Activated T-helper 2 cell treated with anti-CD3 and anti-CD28 coated beads, Interferon-gamma antibody, Interleukin-2, Interleukin-4, amounts not matched to agents 10 μg/mL and 5 μg/mL and 100 μg/mL, durations not matched to agents 14 hours and 24 hours and 36 hours (primary cell): Measurements from ENCODE around the gene VAPA. TPM values are rescaled to one million over a fixed set of nuclear protein-coding genes. Genes with fewer than 3 reads are reported as not detected.
A peak's percentile ranks its signal among the peaks of the same experiment; 100 is the strongest.
"Not testable (repeated sequence)": the region's sequence is repeated elsewhere in the genome, so short reads cannot be mapped to it uniquely, and the experiment has no call there.

Source experiments
- DNase-seq: peaks from one replicate; pipeline ENCODE4 v3.0.0; 2021; ENCODE audit warnings: low spot score
- H3K27ac Mint-ChIP-seq: one replicate; pipeline ENCODE4 v1.8.0; 2021; ENCODE audit warnings: mixed read lengths
- H3K27me3 Mint-ChIP-seq: one replicate; pipeline ENCODE4 v1.8.0; 2021; ENCODE audit warnings: low read depth, mixed read lengths
- H3K36me3 Mint-ChIP-seq: one replicate; pipeline ENCODE4 v1.8.0; 2021; ENCODE audit warnings: low read depth, mixed read lengths
- H3K4me1 Mint-ChIP-seq: one replicate; pipeline ENCODE4 v1.8.0; 2021; ENCODE audit warnings: low read depth, mixed read lengths
- H3K4me3 Mint-ChIP-seq: one replicate; pipeline ENCODE4 v1.8.0; 2021; ENCODE audit warnings: low read depth, mild to moderate bottlenecking, moderate library complexity, mixed read lengths
- H3K9me3 Mint-ChIP-seq: one replicate; pipeline ENCODE4 v1.8.0; 2021; ENCODE audit warnings: mixed read lengths
- intact Hi-C: fragments of 100-400 bp; cut with micrococcal nuclease; formaldehyde crosslinking; loops from one replicate; pipeline ENCODE4 v1.15.1; 2023
- total RNA-seq: library from RNA; stranded (reverse); gene quantifications from 2 replicates; pipeline ENCODE4 v1.2.3, GENCODE V29; 2022

VAPA gene
- total RNA-seq, 1 donor from 2014 or later, result 223 TPM

DNA sequence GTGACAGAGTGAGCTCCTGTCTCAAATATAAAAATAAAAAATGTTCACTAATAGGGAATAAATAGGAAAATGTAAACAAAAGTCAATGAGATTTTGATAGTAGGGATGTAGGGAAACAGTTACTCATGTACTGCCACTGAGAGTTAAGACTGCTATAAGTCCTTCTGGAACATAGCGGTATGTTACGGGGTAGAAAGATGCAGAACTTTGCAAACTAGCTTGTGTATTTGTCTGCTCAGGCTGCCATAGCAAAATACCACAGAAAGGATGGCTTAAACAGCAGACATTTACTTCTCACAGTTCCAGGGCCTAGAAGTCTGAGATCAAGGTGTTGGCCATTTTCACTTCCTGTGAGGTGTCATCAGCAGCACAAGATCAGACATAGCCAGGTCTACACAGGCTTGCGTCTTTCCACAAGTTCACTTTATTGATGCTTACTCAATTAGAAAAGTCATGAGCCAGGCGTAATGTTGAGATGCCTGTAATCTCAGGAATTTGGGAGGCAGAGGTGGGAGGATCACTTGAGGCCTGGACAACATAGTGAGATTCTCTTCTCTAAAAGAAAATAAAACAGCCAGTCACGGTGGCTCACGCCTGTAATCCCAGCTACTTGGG is 19.3 kb upstream of the VAPA start:
- Mint-ChIP-seq H3K4me3 (no peak overlapping the region), H3K27ac (no peak overlapping the region)

GRCh38 chr18:9897129-9897528 is 16.7 kb upstream of the VAPA start:
- no peaks in the 10 kb centered on the region for H3K27me3 Mint-ChIP-seq
- H3K9me3 Mint-ChIP-seq, result no peaks in the 10 kb centered on the region
- no peaks in the 10 kb centered on the region for H3K36me3 Mint-ChIP-seq
- DNase-seq, result no peak
- peaks cover 32% of the 10 kb centered on the region for H3K4me1 Mint-ChIP-seq
- no peak overlapping the region for H3K27ac Mint-ChIP-seq
- intact Hi-C loops, result loop anchor here (5.0 kb wide), 1 partner anchor 35 kb away; no protein-coding TSS in a partner anchor
- no peak overlapping the region for H3K4me3 Mint-ChIP-seq

More for the DNA sequence above, 19.3 kb upstream of the VAPA start:
- no peaks in the 10 kb centered on the region for H3K36me3 Mint-ChIP-seq
- H3K9me3 Mint-ChIP-seq, result no peaks in the 10 kb centered on the region
- H3K27me3 Mint-ChIP-seq, result no peaks in the 10 kb centered on the region
- no peak for DNase-seq
- intact Hi-C loops, result loop anchor here (5.0 kb wide), 1 partner anchor 32 kb away; no protein-coding TSS in a partner anchor
- peaks cover 28% of the 10 kb centered on the region for H3K4me1 Mint-ChIP-seq

DNA sequence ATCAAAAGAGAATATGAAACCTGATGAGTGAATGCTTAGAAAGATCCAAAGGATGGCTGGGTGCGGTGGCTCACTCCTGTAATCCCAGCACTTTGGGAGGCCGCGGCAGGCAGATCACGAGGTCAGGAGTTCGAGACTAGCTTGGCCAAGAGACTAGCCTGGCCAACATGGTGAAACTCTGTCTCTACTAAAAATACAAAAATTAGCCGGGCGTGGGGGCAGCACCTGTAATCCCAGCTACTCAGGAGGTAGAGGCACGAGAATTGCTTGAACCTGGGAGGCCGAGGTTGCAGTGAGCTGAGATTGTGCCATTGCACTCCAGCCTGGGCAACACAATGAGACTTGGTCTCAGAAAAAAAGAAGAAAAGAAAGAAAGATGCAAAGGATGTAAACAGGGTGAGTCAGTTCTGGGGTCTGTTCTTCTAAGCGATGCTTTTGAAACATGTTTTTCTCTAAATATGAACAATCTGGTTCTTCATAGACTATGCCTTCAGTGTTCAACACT is 16.0 kb upstream of the VAPA start:
- H3K4me1 Mint-ChIP-seq, result peaks cover 32% of the 10 kb centered on the region
- not testable (repeated sequence) for H3K27me3 Mint-ChIP-seq, H3K4me3 Mint-ChIP-seq, H3K27ac Mint-ChIP-seq, DNase-seq, H3K36me3 Mint-ChIP-seq, H3K9me3 Mint-ChIP-seq
- intact Hi-C loops, result loop anchor here (5.0 kb wide), 1 partner anchor 36 kb away; no protein-coding TSS in a partner anchor

DNA sequence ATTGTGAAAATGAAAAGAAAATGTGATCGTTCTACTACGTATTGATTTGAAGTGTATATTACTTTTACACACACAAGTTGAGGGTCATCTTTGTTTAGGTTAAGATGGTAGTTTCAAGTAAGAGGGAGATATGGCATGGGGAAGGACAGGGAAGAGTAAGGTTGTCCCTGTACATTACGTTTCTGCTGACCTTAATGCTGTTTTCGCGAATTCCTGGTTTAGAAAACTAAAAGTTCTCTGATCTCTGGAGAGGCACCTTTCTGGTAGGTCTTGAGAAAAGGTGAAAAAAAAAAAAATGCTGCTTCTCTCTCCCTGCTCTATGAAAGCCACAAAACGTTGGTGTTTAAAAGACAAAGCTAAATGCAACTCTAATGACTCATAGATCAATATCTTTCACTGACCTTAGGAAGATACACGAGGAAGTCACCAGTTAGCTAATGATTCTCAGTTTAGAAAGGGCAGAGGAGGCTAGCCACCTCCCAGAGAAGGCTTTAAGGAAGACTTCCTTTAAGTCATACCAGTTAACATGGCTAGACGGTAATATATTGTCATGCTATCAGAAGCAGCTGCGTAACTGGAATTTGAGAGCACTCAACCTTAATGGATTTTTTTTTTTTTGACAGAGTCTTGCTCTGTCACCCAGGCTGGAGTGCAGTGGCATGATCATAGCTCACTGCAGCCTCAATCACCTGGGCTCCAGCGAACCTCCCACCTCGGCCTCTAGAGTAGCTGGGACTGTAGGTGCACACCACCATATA is 14.8 kb upstream of the VAPA start:
- DNase-seq, result no peak
- Mint-ChIP-seq H3K4me1 (peaks cover 32% of the 10 kb centered on the region), H3K9me3 (no peaks in the 10 kb centered on the region), H3K36me3 (no peaks in the 10 kb centered on the region), H3K27ac (peak overlapping the region; percentile 80), H3K27me3 (no peaks in the 10 kb centered on the region), H3K4me3 (peak overlapping the region; percentile 27)
- intact Hi-C loops, result loop anchor here (1.0 to 5.0 kb wide), 3 partner anchors 14 to 37 kb away; no protein-coding TSS in a partner anchor

DNA sequence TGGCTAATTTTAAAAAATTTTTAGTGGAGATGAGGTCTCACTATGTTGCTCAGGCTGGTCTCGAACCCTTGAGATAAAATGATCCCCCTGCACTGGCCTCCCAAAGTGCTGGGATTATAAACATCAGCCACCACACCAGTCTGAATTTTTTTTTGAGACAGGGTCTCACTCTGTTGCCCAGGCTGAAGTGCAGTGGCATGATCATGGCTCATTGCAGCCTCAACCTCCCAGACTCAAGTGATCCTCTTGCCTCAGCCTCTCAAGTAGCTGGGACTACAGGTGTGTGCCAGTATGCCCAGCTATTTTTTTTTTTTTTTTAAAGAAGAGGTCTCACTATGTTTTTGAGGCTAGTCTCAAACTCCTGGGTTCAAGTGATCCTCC is 14.3 kb upstream of the VAPA start:
- not testable (repeated sequence) for H3K9me3 Mint-ChIP-seq, H3K27me3 Mint-ChIP-seq, H3K36me3 Mint-ChIP-seq, DNase-seq, H3K4me3 Mint-ChIP-seq
- H3K27ac Mint-ChIP-seq, result peak overlapping the region; percentile 80
- intact Hi-C loops, result loop anchor here (1.0 to 5.0 kb wide), 3 partner anchors 14 to 37 kb away; no protein-coding TSS in a partner anchor
- H3K4me1 Mint-ChIP-seq, result peaks cover 29% of the 10 kb centered on the region

- Mint-ChIP-seq H3K4me3 (no peak overlapping the region), H3K4me1 (peaks cover 21% of the 10 kb centered on the region), H3K27ac (no peak overlapping the region), H3K27me3 (peaks cover 2% of the 10 kb centered on the region), H3K9me3 (no peaks in the 10 kb centered on the region), H3K36me3 (no peaks in the 10 kb centered on the region)
- intact Hi-C loops, result no loop called here
- DNase-seq, result no peak
Observed at GRCh38 chr18:9900699-9901098, 13.1 kb upstream of the VAPA start.

GRCh38 chr18:9901377-9901776 is 12.4 kb upstream of the VAPA start:
- peaks cover 8% of the 10 kb centered on the region for H3K27me3 Mint-ChIP-seq
- no peaks in the 10 kb centered on the region for H3K36me3 Mint-ChIP-seq
- no peaks in the 10 kb centered on the region for H3K9me3 Mint-ChIP-seq
- no peak for DNase-seq
- H3K27ac Mint-ChIP-seq, result no peak overlapping the region
- intact Hi-C loops, result no loop called here
- no peak overlapping the region for H3K4me3 Mint-ChIP-seq
- peaks cover 23% of the 10 kb centered on the region for H3K4me1 Mint-ChIP-seq

DNA sequence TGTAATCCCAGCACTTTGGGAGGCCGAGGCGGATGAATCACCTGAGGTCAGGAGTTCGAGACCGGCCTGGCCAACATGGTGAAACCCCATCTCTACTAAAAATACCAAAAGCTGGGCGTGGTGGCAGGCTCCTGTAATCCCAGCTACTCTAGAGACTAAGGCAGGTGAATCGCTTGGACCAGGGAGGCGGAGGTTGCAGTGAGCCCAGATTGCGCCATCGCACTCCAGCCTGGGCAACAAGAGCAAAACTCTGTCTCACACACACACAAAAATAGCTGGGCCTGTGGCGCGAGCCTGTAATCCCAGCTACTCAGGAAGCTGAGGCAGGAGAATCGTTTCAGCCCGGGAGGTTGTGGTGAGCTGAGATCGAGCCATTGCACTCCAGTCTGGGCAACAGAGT is 11.6 kb upstream of the VAPA start:
- H3K4me3 Mint-ChIP-seq, H3K27ac Mint-ChIP-seq, H3K36me3 Mint-ChIP-seq, H3K9me3 Mint-ChIP-seq, intact Hi-C loops, DNase-seq: not testable (repeated sequence)
- Mint-ChIP-seq H3K4me1 (peaks cover 23% of the 10 kb centered on the region), H3K27me3 (peaks cover 11% of the 10 kb centered on the region)

- H3K9me3 Mint-ChIP-seq, result no peaks in the 10 kb centered on the region
- no peak for DNase-seq
- intact Hi-C loops, result no loop called here
- H3K4me1 Mint-ChIP-seq, result peaks cover 23% of the 10 kb centered on the region
- peaks cover 15% of the 10 kb centered on the region for H3K27me3 Mint-ChIP-seq
- no peaks in the 10 kb centered on the region for H3K36me3 Mint-ChIP-seq
- no peak overlapping the region for H3K27ac Mint-ChIP-seq
- no peak overlapping the region for H3K4me3 Mint-ChIP-seq
Observed at GRCh38 chr18:9902832-9903231, 11.0 kb upstream of the VAPA start.

- H3K27ac Mint-ChIP-seq, result no peak overlapping the region
- H3K36me3 Mint-ChIP-seq, result no peaks in the 10 kb centered on the region
- DNase-seq, result no peak
- H3K27me3 Mint-ChIP-seq, result peaks cover 34% of the 10 kb centered on the region
- H3K4me1 Mint-ChIP-seq, result peaks cover 6% of the 10 kb centered on the region
- intact Hi-C loops, result no loop called here
- no peak overlapping the region for H3K4me3 Mint-ChIP-seq
- H3K9me3 Mint-ChIP-seq, result no peaks in the 10 kb centered on the region
Observed at GRCh38 chr18:9905401-9905922, 8.4 kb upstream of the VAPA start.

GRCh38 chr18:9906481-9906880 is 7.3 kb upstream of the VAPA start:
- no peak overlapping the region for H3K4me3 Mint-ChIP-seq
- H3K36me3 Mint-ChIP-seq, result no peaks in the 10 kb centered on the region
- H3K4me1 Mint-ChIP-seq, result peaks cover 3% of the 10 kb centered on the region
- no peaks in the 10 kb centered on the region for H3K9me3 Mint-ChIP-seq
- DNase-seq, result no peak
- peaks cover 37% of the 10 kb centered on the region for H3K27me3 Mint-ChIP-seq
- H3K27ac Mint-ChIP-seq, result no peak overlapping the region
- intact Hi-C loops, result no loop called here

DNA sequence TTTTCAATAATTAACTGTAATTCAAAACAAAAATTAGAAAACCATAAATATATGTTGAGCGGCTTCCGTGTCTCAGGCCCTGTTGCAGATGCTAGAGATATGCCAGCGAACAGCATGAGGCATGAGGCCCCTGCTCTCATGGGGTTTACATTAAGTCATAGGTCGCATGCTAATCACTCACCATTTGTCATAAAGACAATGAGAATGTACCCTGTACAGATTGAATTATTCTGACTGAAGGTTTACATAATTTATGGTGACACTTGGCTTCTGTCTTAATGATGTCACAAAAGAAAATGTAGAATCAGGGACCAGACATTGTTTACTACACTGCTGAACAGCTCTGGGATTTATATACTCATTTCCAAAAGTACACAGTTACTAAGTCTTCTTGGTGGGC is 5.9 kb upstream of the VAPA start:
- Mint-ChIP-seq H3K27ac (no peak overlapping the region), H3K36me3 (no peaks in the 10 kb centered on the region), H3K27me3 (peaks cover 37% of the 10 kb centered on the region), H3K9me3 (no peaks in the 10 kb centered on the region), H3K4me1 (peaks cover 5% of the 10 kb centered on the region), H3K4me3 (no peak overlapping the region)
- intact Hi-C loops, result no loop called here
- DNase-seq, result no peak

DNA sequence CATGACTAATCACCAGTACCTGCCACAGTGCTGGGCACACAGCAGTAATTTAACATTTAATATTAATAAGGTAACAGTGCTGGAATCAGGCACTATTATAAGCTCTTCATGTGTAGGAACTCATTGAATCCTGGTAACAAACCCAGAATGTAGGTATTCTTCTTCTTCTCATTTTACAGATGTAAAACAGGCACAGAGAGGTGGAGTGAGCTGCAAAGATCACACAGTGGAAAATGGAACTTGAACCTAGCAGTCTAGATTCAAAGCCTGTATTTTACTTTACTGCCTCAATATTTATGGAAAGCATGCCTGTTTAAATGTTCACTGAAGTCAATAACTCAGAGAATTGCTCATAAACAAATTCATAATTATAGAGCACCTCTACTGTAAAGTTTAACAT is 3.7 kb upstream of the VAPA start:
- Mint-ChIP-seq H3K36me3 (peaks cover under 1% of the 10 kb centered on the region), H3K27ac (no peak overlapping the region), H3K9me3 (no peaks in the 10 kb centered on the region), H3K27me3 (peaks cover 37% of the 10 kb centered on the region), H3K4me3 (no peak overlapping the region), H3K4me1 (peaks cover 11% of the 10 kb centered on the region)
- DNase-seq, result no peak
- intact Hi-C loops, result loop anchor here (5.0 to 10.0 kb wide), 4 partner anchors 198 to 773 kb away; partner anchors contain the start of genes ANKRD12, NAPG and TWSG1
